GM13976 (cell line): ENCODE results near the gene DYNLL2.
"Not testable (repeated sequence)": the region's sequence is repeated elsewhere in the genome, so short reads cannot be mapped to it uniquely, and the experiment has no call there.

Experiments
- DNase-seq: peaks from one replicate; pipeline ENCODE4 v3.0.0; 2012; ENCODE audit warnings: low spot score
- CTCF ChIP-seq: IDR thresholded peaks from 2 replicates; pipeline ENCODE4 v1.5.1; 2012; ENCODE audit warnings: borderline replicate concordance, mild to moderate bottlenecking; ENCODE audit not compliant: insufficient read depth; ENCODE audit errors: extremely low read depth, missing control alignments, control extremely low read depth
- in situ Hi-C: fragments of 300-500 bp; cut with MboI; formaldehyde crosslinking; loops from one replicate; pipeline ENCODE4 v1.12.0; 2022; ENCODE audit warnings: low sequenced_read_pairs, mixed read lengths, inconsistent platforms; ENCODE audit not compliant: unreplicated experiment

Gene DYNLL2

GRCh38 chr17:58120195-58120822, 37.1 kb downstream of the DYNLL2 start:
- DNase-seq, result peak; percentile 55
- in situ Hi-C loops, result no loop called here
- no peak for TF ChIP-seq CTCF

GRCh38 chr17:58121925-58122324, 38.7 kb downstream of the DYNLL2 start:
- DNase-seq, result peak; percentile 44
- in situ Hi-C loops, result no loop called here
- peak; percentile 18 for TF ChIP-seq CTCF

GRCh38 chr17:58127846-58128245, 44.6 kb downstream of the DYNLL2 start:
- no peak for TF ChIP-seq CTCF
- DNase-seq, result no peak
- in situ Hi-C loops, result no loop called here

- DNase-seq, in situ Hi-C loops: not testable (repeated sequence)
Measured at GRCh38 chr17:58132697-58133096, 49.5 kb downstream of the DYNLL2 start.

- DNase-seq, result no peak
- TF ChIP-seq CTCF, result no peak
- in situ Hi-C loops, result no loop called here
Measured at GRCh38 chr17:58136669-58137279, 53.6 kb downstream of the DYNLL2 start.

- no peak for DNase-seq
- TF ChIP-seq CTCF, result no peak
- in situ Hi-C loops, result no loop called here
Measured at GRCh38 chr17:58141505-58141904, 58.3 kb downstream of the DYNLL2 start.

- in situ Hi-C loops, DNase-seq: not testable (repeated sequence)
Measured at GRCh38 chr17:58143335-58143734, 60.1 kb downstream of the DYNLL2 start.
